Loucy (cell line): Measurements from ENCODE around the gene ADGRD2.

Experiments used
- H2AFZ ChIP-seq: fragments of 200-600 bp; sonication (generic); 2 replicates; pipeline ENCODE4 v1.6.0; 2016; ENCODE audit warnings: antibody characterized with exemption, mild to moderate bottlenecking, low read length, moderate library complexity
- H3F3A ChIP-seq: fragments of 200-600 bp; 2 replicates; pipeline ENCODE4 v1.6.0; 2016; ENCODE audit warnings: antibody characterized with exemption, low read depth, mild to moderate bottlenecking
- H3K27me3 ChIP-seq: fragments of 200-600 bp; sonication (generic); 2 replicates; pipeline ENCODE4 v1.6.1; 2014; ENCODE audit warnings: low read length, mild to moderate bottlenecking; ENCODE audit not compliant: insufficient read depth, poor library complexity, severe bottlenecking
- H3K36me3 ChIP-seq: fragments of 200-600 bp; sonication (generic); 2 replicates; pipeline ENCODE4 v1.6.1; 2016; ENCODE audit warnings: low read length; ENCODE audit not compliant: insufficient read depth
- H3K4me1 ChIP-seq: fragments of 200-600 bp; sonication (generic); 2 replicates; pipeline ENCODE4 v1.5.1; 2014; ENCODE audit warnings: low read length, mild to moderate bottlenecking; ENCODE audit not compliant: insufficient read depth, poor library complexity, severe bottlenecking
- H3K4me2 ChIP-seq: fragments of 200-600 bp; sonication (generic); 2 replicates; pipeline ENCODE4 v1.6.0; 2014; ENCODE audit warnings: antibody characterized with exemption, low read length, low read depth, mild to moderate bottlenecking; ENCODE audit not compliant: poor library complexity, severe bottlenecking
- H3K4me3 ChIP-seq: fragments of 200-600 bp; sonication (generic); 2 replicates; pipeline ENCODE4 v1.5.1; 2014; ENCODE audit warnings: low read length, mild to moderate bottlenecking, mixed read lengths; ENCODE audit not compliant: poor library complexity, severe bottlenecking
- H3K79me2 ChIP-seq: fragments of 200-600 bp; sonication (generic); 2 replicates; pipeline ENCODE4 v1.6.1; 2014; ENCODE audit warnings: low read length; ENCODE audit not compliant: insufficient read depth
- H3K9ac ChIP-seq: fragments of 200-600 bp; sonication (generic); 2 replicates; pipeline ENCODE4 v1.6.0; 2014; ENCODE audit warnings: mild to moderate bottlenecking, low read depth, low read length, moderate library complexity; ENCODE audit not compliant: poor library complexity, severe bottlenecking
- H3K9me2 ChIP-seq: fragments of 200-600 bp; sonication (generic); replicated peaks from 2 replicates; pipeline ENCODE4 v1.6.1; 2016; ENCODE audit warnings: low read depth, low read length, mixed read lengths
- H3K9me3 ChIP-seq: fragments of 200-600 bp; sonication (generic); 2 replicates; pipeline ENCODE4 v1.6.1; 2014; ENCODE audit warnings: mild to moderate bottlenecking, antibody characterized with exemption, low read length, low read depth; ENCODE audit not compliant: insufficient read depth
- H4K20me1 ChIP-seq: fragments of 200-600 bp; sonication (generic); 2 replicates; pipeline ENCODE4 v1.6.0; 2014; ENCODE audit warnings: antibody characterized with exemption, low read length, mild to moderate bottlenecking; ENCODE audit not compliant: insufficient read depth, poor library complexity, severe bottlenecking
- CTCF ChIP-seq: fragments of 200-600 bp; sonication (generic); conservative IDR thresholded peaks from 2 replicates; pipeline ENCODE4 v1.5.1; 2014; ENCODE audit warnings: mild to moderate bottlenecking, antibody characterized with exemption, low read length
- EZH2phosphoT487 ChIP-seq: fragments of 200-600 bp; IDR thresholded peaks from 2 replicates; pipeline ENCODE4 v1.6.1; 2018; ENCODE audit warnings: antibody characterized with exemption, mild to moderate bottlenecking, moderate library complexity, borderline replicate concordance

ADGRD2 gene

GRCh38 chr9:124470726-124471125, 20.5 kb downstream of the ADGRD2 start:
- TF ChIP-seq CTCF (no peak), EZH2phosphoT487 (no peak)
- H3K9ac ChIP-seq, result no peak overlapping the region
- no peaks in the 10 kb centered on the region for H3K36me3 ChIP-seq
- H3F3A ChIP-seq, result no peaks in the 10 kb centered on the region
- H3K4me3 ChIP-seq, result no peak overlapping the region
- H3K27me3 ChIP-seq, result no peaks in the 10 kb centered on the region
- H3K4me1 ChIP-seq, result no peaks in the 10 kb centered on the region
- no peak overlapping the region for H2AFZ ChIP-seq
- no peaks in the 10 kb centered on the region for H3K9me2 ChIP-seq
- no peaks in the 10 kb centered on the region for H3K9me3 ChIP-seq
- H3K4me2 ChIP-seq, result no peak overlapping the region
- no peaks in the 10 kb centered on the region for H3K79me2 ChIP-seq
- no peaks in the 10 kb centered on the region for H4K20me1 ChIP-seq

GRCh38 chr9:124471761-124472160, 21.5 kb downstream of the ADGRD2 start:
- no peak overlapping the region for H3K9ac ChIP-seq
- H4K20me1 ChIP-seq, result no peaks in the 10 kb centered on the region
- H2AFZ ChIP-seq, result no peak overlapping the region
- no peak overlapping the region for H3K4me2 ChIP-seq
- no peaks in the 10 kb centered on the region for H3K79me2 ChIP-seq
- no peaks in the 10 kb centered on the region for H3K9me3 ChIP-seq
- no peaks in the 10 kb centered on the region for H3K9me2 ChIP-seq
- H3F3A ChIP-seq, result no peaks in the 10 kb centered on the region
- TF ChIP-seq CTCF (no peak), EZH2phosphoT487 (no peak)
- no peak overlapping the region for H3K4me3 ChIP-seq
- no peaks in the 10 kb centered on the region for H3K27me3 ChIP-seq
- H3K4me1 ChIP-seq, result no peaks in the 10 kb centered on the region
- no peaks in the 10 kb centered on the region for H3K36me3 ChIP-seq

GRCh38 chr9:124472770-124473169, 22.5 kb downstream of the ADGRD2 start:
- Histone ChIP-seq H2AFZ (no peak overlapping the region), H3K27me3 (no peaks in the 10 kb centered on the region), H3K4me2 (no peak overlapping the region), H3K36me3 (no peaks in the 10 kb centered on the region), H3K9me3 (no peaks in the 10 kb centered on the region), H4K20me1 (no peaks in the 10 kb centered on the region), H3F3A (no peaks in the 10 kb centered on the region), H3K79me2 (no peaks in the 10 kb centered on the region), H3K9ac (no peak overlapping the region), H3K4me1 (no peaks in the 10 kb centered on the region), H3K9me2 (no peaks in the 10 kb centered on the region), H3K4me3 (no peak overlapping the region)
- TF ChIP-seq EZH2phosphoT487 (no peak), CTCF (no peak)
